ENCODE results near the gene ADTRP.
"Not testable (repeated sequence)": the region's sequence is repeated elsewhere in the genome, so short reads cannot be mapped to it uniquely, and the experiment has no call there.

ADTRP gene

GRCh38 chr6:11802886-11803590 lies 24.4 kb upstream of the ADTRP start:
- no peak for DNase-seq

DNA sequence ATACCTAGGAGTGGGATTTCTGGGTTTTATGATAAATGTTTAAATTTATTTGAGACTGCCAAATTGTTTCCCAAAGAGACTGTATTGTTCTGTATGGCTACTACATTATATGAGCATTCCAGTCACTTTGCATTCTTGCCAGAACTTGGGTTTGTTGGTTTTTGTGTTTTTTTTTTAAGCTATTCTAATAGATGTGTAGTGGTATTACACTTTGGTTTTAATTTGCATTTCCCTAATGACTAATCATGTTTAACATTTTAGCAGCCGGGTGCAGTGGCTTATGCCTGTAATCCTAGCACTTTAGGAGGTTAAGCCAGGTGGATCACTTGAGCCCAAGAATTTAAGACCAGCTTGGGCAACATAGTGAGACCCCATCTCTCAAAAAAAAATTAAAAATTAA lies 21.9 kb upstream of the ADTRP start:
- not testable (repeated sequence) for DNase-seq

DNA sequence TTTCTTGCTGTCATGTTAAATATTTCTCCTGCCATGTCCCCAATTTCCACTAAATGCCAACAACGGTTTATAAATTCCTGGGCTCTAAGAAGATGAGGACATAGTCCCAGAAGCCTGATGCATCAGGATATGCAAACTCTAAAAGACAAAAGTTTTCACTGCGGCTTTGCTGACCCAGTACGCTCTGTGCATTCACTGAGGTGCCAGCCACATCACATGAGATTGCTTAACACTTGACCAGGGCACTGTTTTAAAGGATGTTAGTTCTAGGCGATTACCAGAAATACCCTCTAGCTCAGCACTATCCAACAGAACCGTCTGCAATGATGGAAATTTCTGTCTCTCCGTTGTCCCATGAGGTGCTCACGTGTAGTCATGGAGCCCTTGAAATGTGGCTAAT lies 19.9 kb upstream of the ADTRP start:
- no peak for DNase-seq

DNA sequence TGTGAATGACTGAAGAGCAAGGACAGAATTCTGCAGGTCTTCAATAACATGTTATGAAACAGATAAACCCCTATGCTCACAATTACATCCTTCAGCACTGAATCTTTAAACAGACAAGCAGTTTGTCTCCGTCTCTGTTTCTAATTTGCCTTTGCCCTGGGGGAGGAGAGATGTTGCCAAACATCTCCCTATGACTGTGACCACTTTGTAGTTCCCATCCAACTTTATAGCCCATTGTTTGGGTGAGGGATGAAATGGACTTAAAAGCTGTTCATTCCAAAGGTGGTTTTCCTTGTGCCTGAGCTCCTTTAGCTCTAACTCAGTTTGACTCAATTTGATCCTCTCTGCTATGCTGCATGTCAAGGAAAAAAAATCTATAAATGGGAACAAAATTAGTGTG lies 19.5 kb upstream of the ADTRP start:
- DNase-seq = no peak

DNA sequence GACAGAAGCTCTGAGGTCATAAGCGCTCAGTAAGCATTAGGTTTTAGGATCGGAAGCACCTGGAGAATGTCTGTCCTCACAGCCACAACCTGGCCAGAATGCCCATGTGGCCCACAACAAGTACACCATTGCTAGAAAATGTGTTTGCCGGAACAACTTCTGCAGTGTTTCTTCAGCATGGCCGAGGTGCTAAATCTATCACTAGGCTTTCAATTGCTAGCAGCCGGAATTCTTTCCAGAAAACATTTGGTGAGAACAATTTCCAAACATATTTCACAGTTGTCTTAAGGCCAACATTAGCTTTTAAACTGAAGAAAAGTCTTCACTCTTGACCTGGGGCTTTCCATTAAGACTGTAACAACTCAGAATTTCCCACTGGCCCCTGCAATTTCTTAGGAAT lies 18.2 kb upstream of the ADTRP start:
- no peak for DNase-seq

- DNase-seq = no peak
These were observed 16.8 kb upstream of the ADTRP start for GRCh38 chr6:11795403-11795802.

DNA sequence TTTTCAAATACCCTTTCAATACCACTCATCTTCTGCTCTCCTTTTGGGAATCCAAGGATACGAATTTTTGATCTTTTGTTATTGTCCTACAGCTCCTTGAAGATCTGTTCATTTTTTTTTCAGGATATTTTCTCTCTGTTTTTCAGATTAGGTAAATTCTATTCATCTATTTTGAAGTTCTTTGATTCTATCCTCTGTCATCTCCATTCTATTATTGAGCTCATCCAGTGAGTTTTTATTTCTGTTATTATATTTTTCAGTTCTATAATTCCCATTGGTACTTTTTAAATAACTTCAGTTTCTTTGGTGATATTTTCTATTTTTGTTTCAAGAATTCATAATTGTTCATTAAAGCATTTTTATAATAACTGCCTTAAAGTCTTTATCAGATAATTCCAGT lies 14.7 kb upstream of the ADTRP start:
- DNase-seq = no peak

DNA sequence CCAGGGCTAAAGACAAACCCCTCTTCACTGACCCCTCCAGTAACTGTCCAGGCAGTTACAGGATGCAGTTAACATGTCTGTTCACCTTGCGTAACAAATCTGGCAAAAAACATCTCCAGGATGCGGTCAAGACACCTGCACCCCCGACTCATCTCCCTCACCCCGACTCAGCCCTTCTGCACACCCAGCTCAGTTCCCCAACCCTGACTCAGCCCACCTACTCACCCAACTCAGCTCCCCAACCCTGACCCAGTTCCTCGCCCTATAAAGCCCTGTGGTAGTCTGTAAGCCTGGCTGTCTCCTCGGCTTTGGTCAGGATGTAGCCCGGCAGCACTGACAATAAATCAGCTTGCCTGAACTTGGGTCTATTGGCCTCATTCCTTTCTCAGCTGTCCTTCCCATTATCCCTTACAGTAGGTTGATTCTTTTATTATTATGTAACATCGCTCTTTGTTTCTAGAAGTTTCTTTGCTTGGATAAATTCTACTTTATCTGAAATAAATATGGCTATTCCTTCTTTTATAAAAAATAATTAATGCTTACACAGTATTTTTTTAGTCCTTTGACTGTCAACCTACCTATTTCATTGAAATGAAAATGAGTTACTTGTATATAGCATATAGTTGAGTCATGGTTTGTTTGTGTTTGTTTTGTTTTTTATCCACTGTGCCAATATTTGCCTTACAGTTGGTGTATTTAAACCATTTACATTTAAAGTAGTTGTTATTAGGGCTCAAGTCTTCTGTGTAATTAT lies 12.9 kb upstream of the ADTRP start:
- no peak for DNase-seq

DNA sequence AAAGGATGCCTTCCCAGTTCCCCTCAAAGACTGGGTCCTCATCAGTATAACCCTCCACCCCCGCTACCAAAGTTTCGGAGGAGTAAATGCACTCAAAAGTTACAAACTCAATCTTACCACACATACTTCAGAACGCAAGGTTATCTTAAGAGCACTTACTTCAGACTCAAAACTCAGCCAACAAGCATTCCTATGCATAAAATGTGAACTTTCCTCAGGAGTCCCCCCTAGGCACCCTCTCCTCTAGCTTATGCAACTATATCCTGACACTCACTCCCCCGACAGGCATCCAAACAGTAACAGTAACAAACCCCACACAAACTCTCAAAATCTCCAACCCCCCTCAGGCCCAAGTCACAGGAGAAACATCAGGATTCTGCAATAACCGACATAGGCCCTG lies 11.1 kb upstream of the ADTRP start:
- DNase-seq = no peak

- no peak for DNase-seq
These were observed 9.4 kb upstream of the ADTRP start for GRCh38 chr6:11788043-11788442.

DNA sequence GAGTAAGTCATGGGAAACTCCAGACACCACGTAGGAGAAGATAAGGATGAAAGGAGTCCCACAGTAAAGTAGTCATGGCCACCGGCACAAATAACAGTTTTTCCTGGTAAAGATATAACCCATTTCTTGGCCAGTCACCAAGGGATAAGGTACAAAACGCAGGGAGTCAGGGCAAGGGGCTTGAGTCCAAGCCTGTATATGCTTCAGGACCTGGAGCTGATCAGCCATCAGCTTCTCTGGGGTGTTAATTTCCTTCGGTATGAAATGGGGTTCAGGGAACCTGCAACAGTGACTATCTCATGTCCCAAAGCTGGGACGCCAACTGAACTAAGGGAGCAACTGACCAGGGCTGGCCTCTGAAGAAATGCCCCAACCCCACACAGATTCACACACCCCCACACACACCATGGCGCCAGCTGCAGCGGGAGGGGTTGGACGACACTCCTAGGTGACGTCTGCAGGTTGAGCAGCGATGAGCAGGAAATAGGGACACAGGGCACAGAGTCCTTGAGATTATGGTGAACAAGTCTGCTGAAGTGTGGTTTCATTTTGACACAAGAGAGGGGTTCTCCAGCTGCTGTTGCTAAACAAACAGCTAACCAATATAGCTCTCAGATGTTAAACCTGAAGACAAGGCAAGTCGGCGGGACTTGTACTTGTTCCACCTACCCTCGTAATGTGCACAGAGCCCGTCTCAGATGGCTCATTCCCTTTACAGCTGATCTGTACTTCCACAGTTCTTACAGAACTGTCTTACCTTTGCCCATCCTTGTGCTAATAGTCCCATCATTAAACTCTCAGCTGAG lies 7.4 kb upstream of the ADTRP start:
- peak; percentile 29 for DNase-seq

GRCh38 chr6:11785415-11785773 lies 6.8 kb upstream of the ADTRP start:
- no peak for DNase-seq

DNA sequence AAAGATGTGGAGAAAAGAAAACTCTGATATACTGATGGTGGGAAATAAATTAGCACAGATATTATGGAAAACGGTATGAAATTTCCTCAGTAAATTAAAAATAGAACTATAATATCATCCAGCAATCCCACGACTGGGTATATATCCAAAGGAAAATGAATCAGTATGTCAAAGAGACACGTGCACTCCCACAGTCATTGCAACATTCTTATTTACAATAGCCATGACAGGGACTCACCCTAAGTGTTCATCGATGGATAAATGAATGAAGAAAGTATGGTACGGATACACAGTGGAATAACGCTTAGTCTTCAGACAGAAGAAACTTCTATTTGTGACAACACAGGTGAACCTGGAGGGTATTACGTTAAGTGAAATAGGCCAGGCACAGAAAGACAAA lies 5.7 kb upstream of the ADTRP start:
- DNase-seq = no peak

DNA sequence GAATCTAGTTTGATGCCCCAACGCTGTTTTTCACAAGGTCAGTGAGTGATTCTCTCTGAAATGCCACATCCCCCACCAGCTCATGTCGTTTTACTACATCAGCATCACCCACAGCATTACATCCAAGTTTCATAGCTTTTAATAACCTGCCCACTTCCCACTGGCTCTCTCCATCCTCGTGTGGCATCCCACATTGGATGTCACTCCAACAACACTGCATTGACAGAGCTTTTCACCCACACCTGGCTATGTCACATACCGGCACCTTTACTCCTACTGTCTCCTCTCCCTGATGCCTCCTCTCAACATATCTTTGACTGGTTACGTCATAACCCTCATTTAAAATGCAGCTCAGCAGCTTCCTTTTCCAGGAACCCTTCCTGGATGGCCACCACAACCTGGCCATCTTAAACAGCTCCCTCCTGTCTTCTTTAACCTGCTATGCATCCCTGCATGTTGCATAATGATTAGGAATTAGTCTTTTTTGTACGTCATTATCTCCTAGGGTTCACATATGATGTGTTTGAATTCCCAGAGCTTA lies 5.0 kb upstream of the ADTRP start:
- no peak for DNase-seq

DNA sequence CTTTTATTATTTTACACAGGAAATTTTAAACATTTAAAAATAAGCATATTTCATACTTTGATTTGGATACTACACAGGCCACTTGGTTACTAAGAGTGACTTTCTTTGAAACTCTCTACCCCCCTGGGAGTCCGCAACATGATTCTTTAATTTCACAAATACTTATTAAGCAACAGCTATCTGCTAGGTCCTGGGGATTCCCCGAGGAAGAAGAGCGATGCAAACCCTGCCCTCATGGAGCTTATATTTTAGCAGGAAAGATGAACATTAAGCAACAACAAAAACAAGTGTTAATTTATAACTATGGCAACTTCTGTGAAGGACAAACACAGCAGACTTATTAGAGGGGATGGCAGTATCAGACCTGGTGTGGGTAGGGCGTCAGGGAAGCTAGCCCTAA lies 3.9 kb upstream of the ADTRP start:
- no peak for DNase-seq

- DNase-seq = no peak
These were observed 1.5 kb upstream of the ADTRP start for GRCh38 chr6:11780097-11780428.

- DNase-seq = no peak
These were observed 910 bp upstream of the ADTRP start for GRCh38 chr6:11779329-11780096.

DNA sequence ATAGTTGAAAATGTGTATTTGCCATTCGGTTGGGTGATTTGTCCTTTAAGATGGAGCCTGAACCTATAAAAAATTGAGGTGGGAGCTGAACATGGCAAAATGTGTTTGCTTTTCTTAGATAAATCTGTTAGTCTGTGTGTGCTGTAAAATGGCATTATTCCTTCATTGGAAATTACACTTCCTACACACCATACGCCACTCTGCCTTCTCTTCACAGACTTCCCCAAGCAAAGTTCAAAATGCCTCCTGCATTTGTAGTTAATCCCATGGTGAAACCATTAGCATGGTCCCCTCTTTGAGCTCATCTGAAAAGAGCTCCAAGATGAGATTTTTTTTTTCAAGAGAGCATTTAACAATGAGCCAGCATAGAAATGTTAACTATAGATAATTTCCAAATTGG lies 567 bp downstream of the ADTRP start:
- DNase-seq = no peak

- DNase-seq = no peak
These were observed 2.7 kb downstream of the ADTRP start for GRCh38 chr6:11775791-11776409.

GRCh38 chr6:11774426-11774825 lies 4.2 kb downstream of the ADTRP start:
- DNase-seq = no peak

DNA sequence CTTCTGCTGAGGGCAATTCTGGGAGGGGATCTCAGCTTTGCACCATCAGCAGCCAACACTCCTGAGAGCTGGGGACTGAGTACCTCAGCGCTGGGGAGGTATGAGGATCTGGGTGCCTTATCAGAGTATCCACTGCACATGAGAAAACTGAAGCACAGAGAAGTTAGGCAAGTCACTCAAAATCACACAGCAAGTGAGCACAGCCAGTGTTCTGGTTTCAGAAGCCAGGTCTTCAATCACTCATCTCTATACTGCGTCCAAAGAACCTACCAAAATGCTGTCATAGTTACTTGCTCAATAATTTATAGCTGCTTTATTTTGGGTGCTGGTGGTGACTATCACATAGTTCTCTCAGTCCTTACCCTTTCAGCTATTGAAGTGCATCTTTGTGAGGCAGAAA lies 5.0 kb downstream of the ADTRP start:
- DNase-seq = no peak

DNA sequence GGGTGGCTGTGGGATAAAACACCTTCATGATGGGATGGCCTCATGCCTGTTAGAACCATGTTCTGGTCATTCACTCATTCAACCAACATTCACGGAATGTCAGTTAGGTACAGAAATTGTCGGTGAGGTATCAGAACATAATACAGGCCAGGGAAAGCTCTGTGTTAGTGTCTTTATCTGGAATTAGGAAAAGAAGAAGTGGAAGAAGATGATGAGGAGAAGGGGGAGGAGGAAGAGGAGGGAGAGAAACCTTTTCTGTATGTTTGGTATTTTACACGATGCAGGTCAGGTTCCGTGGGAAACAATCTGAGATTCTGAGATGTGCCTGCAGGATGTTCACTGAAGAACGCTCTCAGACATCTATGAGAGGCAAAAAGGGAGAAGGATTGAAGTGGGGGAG lies 5.6 kb downstream of the ADTRP start:
- DNase-seq = no peak
